Astrocyte of the spinal cord (primary cell): ENCODE measurements around the gene RPL22L1.
A peak's percentile ranks its signal among the peaks of the same experiment; 100 is the strongest.

Experiments used
- DNase-seq: peaks from one replicate; pipeline ENCODE4 v3.0.0; 2011; ENCODE audit warnings: low read depth, low spot score
- H3K4me3 ChIP-seq: 2 replicates; pipeline ENCODE4 v1.5.1; 2011; ENCODE audit warnings: low read depth, mild to moderate bottlenecking, low read length, moderate library complexity
- CTCF ChIP-seq: IDR thresholded peaks from 2 replicates; pipeline ENCODE4 v1.5.1; 2012; ENCODE audit warnings: low read depth, mild to moderate bottlenecking, low read length, inconsistent platforms
- in situ Hi-C: cut with HindIII; loops from 2 replicates; pipeline ENCODE4 v1.10.0; 2017; ENCODE audit warnings: low sequenced_read_pairs

Gene RPL22L1

GRCh38 chr3:170815340-170815739, 54.7 kb downstream of the RPL22L1 start:
- in situ Hi-C loops = loop anchor here (10.0 kb wide), 1 partner anchor 391 kb away; no protein-coding TSS in a partner anchor

More at GRCh38 chr3:170815340-170815739, 54.7 kb downstream of the RPL22L1 start:
- peak; percentile 29 for DNase-seq
- H3K4me3 ChIP-seq = no peak overlapping the region
- no peak for TF ChIP-seq CTCF
